Inflammatory macrophage (primary cell): Measurements from ENCODE around the gene PSMD2.
A peak's percentile ranks its signal among the peaks of the same experiment; 100 is the strongest.
"Not testable (repeated sequence)": the region's sequence is repeated elsewhere in the genome, so short reads cannot be mapped to it uniquely, and the experiment has no call there.

ENCODE experiments used
- DNase-seq, 2 donors: peaks; one replicate each; pipeline ENCODE4 v3.0.0-alpha.2; 2020 to 2022

PSMD2 gene

DNA sequence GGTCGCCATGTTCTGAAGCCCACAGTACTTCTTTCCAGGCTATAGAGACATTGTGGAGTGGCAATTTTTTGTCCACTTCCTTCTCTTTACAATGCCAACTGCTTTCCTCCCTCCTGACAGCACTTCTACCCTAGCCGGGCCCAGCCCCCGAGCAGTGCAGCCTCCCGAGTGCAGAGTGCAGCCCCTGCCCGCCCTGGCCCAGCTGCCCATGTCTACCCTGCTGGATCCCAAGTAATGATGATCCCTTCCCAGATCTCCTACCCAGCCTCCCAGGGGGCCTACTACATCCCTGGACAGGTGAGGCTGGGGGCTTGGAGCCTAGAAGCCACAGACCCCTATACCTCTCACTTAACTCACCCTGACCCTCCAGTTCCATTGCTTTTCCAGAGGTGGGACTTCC is 18.2 kb downstream of the PSMD2 start:
- DNase-seq, result no peak

DNA sequence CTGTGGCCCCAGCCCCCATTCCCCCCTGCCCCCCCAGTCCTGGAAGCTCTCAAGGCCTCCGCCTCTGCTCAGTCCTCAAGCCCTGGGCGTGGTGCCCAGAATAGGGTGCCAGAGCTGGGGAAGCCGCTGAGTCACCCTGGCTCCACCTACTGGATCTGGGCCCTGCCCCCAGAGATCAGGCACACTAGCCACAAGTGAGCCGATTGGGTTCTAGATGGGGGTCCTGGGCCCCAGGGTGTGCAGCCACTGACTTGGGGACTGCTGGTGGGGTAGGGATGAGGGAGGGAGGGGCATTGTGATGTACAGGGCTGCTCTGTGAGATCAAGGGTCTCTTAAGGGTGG is 21.0 kb downstream of the PSMD2 start:
- DNase-seq, result peak; percentile 87 to 89

DNA sequence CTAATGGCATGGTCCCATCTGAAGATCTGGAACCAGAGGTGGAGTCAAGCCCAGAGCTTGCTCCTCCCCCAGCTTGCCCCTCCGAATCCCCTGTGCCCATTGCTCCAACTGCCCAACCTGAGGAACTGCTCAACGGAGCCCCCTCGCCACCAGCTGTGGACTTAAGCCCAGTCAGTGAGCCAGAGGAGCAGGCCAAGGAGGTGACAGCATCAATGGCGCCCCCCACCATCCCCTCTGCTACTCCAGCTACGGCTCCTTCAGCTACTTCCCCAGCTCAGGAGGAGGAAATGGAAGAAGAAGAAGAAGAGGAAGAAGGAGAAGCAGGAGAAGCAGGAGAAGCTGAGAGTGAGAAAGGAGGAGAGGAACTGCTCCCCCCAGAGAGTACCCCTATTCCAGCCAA is 22.6 kb downstream of the PSMD2 start:
- DNase-seq, result no peak

DNA sequence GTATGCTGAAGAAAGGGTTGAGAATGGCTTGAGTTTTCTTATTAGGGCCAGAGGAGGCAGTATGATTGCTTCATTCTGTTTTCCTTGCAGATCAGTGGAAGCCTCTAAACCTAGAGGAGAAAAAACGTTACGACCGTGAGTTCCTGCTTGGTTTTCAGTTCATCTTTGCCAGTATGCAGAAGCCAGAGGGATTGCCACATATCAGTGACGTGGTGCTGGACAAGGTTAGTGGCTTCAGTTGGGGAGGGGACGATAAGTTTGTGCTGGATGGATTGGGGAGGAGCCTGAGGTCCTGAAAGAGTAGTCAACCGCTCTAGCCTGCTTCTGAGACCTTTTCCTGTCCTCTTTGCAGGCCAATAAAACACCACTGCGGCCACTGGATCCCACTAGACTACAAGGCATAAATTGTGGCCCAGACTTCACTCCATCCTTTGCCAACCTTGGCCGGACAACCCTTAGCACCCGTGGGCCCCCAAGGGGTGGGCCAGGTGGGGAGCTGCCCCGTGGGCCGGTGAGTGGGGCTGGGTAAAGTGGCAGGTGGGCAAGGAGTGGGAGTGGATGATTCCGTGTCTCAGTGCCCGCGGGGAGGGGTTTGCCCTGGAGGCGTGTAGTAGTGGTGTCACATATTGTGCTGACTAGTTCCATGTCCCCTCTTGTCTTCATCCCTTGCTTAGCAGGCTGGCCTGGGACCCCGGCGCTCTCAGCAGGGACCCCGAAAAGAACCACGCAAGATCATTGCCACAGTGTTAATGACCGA is 23.9 kb downstream of the PSMD2 start:
- peak; percentile 73 to 82 for DNase-seq

DNA sequence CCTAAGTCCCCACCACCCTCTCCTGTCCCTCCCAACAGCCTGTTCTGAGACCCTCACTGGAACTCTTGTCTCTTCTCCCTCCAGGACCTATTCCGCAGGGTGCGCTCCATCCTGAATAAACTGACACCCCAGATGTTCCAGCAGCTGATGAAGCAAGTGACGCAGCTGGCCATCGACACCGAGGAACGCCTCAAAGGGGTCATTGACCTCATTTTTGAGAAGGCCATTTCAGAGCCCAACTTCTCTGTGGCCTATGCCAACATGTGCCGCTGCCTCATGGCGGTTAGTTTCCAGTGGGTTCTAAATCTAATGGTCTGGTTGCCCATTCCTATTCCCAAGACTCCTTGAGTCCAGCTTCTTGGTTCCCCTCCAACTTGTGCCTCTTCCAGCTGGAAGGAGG is 24.7 kb downstream of the PSMD2 start:
- no peak for DNase-seq

DNA sequence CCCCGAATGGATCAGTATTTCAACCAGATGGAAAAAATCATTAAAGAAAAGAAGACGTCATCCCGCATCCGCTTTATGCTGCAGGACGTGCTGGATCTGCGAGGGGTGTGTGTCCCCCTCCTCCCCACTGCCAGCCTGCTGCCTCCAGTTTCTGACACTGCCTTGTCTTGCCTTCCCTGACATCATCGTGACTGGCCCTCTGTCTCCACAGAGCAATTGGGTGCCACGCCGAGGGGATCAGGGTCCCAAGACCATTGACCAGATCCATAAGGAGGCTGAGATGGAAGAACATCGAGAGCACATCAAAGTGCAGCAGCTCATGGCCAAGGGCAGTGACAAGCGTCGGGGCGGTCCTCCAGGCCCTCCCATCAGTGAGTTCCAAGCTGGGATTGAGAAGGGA is 26.2 kb downstream of the PSMD2 start:
- no peak for DNase-seq

DNA sequence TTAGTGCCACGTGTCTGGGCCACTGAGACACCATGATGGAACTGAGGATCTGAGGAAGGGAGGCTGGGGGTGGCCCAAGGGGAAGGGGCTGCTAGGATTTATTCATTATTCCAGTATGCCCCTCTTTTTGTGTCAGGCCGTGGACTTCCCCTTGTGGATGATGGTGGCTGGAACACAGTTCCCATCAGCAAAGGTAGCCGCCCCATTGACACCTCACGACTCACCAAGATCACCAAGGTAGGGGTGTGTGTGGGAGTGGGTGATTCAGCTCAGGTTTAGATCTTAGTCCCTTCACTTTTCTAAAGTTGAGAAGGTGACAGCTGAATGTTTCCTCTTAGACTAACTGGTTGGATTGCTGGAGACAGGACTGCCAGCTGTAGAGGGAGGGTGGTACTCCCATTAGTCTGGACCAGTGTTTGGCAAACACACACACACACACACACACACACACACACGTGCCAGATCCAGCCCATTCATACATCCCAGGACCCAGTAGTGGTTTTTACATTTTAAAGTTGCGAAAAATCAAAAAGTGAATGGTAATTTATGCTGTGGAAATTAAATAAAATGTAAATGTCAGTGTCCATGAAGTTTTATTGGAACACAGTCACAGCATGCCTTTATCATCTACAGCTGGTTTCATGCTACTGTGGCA is 26.8 kb downstream of the PSMD2 start:
- DNase-seq, result no peak

DNA sequence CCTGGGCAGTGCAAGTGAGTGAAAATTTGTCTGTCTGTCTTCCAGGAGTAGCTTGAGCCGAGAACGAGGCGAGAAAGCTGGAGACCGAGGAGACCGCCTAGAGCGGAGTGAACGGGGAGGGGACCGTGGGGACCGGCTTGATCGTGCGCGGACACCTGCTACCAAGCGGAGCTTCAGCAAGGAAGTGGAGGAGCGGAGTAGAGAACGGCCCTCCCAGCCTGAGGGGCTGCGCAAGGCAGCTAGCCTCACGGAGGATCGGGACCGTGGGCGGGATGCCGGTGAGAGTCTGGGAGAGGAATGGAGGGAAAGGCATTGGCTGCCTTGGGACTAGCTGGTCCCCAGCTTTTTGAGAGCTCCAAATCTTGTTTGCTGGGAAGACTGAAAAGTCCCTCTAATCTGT is 28.1 kb downstream of the PSMD2 start:
- DNase-seq, result no peak

DNA sequence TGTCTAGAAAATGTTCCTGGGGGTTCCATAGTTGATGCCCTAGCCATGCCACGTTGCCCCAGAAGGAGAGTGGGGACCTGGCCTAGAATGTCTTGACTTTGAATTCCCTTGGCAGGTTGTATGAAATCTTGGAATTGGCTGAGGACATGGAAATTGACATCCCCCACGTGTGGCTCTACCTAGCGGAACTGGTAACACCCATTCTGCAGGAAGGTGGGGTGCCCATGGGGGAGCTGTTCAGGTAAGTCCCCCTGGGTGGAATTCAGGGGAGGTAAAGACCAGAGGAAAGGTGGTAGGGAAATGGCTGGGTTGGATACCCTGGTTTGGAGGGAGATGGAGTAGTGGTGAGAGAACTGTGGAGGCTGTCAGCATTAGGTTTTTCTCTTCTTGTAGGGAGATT is 29.5 kb downstream of the PSMD2 start:
- DNase-seq, result no peak

DNA sequence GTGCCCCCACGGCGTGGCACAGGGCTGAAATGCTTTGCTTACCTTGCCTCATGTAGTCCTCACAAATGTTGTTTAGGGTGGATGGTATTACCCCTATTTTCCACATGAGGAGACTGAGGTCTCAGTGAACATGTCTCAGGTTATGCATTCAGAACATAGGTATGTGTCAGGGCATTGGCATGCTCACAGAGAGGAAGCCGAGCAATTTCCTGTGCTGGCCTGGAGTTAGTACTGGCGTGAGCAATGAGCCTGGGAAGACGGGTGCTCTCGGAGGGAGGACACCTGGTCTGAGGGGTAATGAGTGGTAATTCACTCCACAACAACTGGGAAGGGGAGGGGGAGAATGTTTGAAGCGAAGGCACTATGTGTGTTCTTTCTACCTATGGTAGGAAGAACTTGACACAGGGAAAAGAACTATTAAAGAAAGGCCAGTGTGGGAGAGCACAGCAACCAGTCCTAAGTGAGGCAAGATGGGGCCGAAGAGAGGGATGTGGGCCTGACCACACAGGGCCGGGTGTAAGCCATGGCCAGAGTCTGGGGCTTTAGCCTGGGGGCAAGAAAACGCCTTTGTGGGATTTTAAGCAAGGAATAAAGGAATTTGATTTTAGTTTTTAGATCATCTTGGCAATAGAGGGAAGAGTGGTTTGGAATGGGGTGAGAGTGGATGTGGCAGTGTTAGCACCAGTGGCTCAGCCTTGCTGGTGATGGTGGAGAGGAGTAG is 33.5 kb downstream of the PSMD2 start:
- DNase-seq, result no peak

DNA sequence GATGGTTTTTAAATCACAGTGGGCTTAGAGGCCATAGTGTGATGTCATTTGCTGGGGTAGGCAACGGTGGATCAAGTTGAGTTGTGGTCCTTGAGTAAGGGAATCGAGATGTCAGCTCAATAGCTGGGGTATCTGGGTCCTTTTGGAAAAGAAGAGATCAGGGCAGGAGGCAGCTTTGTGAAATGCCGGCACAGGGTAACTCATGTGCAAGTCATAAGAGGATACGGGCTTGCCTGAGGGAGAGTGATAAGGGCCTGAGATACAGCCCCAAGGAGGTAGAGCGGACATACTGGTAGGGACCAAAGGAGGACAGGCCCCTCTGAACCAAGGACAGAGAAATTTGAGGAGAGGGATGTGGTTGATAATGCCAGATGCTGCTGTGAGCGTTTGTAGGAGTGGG is 34.1 kb downstream of the PSMD2 start:
- no peak for DNase-seq

DNA sequence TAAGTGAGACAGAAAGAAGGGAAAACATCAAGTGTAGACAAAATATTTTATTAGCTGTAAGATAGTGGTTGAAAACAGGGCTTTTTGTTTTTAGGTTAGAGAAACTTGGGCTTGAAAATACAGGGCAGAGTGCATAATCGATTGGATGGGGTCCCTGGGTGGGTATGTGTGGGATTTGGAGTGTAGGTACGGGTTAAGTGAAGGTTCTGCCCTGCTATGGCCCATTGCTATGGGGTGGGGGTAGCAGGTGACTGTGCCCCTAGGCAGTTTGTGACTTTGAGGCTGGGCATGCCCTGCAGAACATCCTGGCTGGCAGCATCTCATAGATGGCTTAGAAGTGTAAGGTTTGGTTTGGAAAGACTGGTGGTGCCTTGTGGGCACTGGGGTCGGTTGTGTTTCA is 34.7 kb downstream of the PSMD2 start:
- DNase-seq, result no peak

DNA sequence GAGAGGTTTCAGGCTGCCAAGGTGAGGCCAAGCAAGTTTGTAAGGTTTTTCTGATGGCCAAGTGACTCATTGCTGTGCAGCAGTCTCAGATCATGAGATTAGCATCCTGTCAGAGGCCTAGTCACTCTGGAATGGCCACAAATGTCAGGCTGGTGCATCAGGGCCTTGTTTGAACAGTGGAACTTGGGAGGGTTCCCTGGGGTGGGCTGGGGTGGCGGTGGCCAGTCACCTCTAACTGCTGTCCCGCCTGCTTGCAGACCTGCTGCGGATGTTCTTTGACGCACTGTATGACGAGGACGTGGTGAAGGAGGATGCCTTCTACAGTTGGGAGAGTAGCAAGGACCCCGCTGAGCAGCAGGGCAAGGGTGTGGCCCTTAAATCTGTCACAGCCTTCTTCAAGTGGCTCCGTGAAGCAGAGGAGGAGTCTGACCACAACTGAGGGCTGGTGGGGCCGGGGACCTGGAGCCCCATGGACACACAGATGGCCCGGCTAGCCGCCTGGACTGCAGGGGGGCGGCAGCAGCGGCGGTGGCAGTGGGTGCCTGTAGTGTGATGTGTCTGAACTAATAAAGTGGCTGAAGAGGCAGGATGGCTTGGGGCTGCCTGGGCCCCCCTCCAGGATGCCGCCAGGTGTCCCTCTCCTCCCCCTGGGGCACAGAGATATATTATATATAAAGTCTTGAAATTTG is 35.6 kb downstream of the PSMD2 start:
- peak in 1 of 2 donors; percentile 35 for DNase-seq

DNA sequence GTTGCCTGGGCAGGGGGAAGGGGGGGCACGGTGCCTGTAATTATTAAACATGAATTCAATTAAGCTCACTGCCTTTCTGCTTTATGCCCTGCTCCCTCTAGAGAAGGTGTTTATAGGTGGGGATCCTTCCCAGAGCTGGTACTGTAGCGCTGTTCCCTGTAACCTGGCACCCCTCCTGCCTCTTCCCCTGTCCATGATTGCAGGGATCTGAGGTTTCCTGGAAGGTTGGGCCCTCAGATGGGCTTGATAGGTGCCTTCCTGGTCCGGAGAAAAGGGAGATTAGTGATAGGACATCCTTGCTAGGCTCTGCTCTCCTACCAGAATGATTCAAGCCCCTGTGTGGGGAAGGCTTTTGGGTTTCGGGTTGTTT is 36.2 kb downstream of the PSMD2 start:
- no peak for DNase-seq

DNA sequence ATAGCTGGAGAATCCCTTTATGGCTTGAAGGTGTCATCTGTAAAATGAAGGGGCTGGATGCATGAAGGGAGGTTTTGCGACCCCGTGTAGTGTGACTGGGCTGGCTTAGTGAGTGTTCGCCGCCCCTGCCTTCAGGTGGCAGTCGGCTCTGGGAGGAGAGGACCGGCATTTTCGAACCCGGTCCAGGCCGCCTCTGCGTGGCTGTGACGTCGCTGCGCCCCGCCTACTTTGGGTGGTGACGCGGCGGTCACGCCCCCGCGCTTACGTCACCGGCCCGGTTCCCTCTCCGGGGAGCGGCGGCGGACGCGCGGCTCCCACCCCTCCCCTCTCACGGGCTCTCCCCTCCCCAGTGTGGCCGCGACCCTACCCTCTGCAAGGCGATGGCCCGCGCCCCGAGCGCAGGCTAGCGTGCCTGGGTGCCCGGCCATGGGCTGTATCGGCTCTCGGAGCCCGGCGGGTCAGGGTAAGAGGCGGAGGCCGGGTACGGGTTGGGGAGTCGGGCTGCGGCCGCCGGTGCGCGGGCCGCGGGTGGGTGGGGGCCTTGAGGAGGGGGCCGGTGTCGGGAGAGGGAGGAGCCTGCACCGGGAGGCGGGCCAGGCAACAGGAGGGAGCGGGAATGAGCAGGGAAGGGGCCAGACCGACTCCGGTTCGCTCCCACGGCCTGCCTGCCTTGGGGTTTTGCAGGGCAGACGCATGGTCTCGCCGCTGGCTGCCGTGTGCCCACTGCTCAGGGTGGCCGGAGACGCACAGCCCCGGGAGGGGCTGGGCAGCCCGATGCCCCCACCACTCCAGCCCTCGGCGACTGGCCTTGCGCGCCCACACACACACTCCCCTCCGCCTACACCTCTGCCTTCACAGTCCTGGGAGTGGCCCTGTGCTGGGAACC is 36.9 kb downstream of the PSMD2 start:
- peak; percentile 72 to 84 for DNase-seq

DNA sequence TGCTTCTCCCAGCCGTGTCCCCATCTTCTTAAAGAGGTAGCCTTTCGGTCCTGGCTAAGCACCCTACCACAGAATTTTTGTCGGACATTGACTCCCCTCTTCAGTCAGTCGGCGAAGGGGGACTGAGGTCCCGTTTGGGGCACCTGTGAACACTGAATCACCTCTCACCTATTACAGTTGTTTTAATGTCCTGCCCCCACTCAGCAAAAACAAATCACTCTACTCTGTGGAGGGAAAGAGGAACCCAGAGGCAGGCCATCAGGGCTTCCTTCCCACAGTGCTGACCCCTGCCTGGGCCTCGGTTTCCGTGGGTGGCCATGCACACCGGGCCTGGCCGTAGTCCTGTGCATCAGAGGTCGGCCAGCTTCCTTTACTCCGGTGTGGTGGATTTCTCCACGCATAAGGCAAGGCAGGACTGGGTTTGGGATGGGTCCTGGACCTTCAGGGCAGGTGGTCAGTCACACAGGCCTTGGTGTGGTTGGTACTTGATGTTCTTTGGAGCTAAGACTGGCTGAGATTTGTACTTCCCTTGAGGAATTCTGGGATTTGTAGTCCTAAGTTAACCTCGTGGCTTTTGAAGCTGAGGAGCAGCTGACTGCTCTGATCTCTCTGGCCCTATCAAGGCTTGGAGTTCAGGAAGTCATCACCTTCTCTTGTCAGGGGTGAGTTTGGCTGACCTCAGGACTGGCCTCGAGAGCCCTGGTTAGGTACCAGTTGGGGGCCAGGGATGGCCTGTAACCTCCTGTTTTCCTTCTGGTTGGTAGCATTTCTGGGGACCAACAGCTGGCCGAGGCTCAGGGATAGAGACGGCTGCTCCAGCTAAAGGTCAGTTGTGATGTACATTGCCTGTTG is 37.7 kb downstream of the PSMD2 start:
- peak; percentile 59 to 69 for DNase-seq

DNA sequence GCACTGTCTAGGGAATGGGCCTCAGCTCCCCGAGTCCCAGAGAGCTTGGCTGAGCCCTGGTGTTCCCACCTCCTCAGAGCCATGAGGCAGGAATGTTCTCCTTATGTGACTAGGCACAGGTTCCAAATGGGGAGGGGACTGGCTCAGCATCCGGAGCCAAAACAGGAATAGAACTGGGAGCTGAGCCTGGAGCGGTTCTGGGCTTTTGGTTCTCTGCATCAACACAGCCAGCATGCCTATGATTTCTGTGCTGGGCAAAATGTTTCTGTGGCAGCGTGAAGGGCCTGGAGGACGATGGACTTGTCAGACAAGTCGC is 38.3 kb downstream of the PSMD2 start, which contains the start of gene FAM131A:
Gene FAM131A, plus strand, starts transcription at position 202 of the 316 bp plus-strand sequence. Its CDS starts 31 bp downstream, at position 233.
- no peak for DNase-seq

DNA sequence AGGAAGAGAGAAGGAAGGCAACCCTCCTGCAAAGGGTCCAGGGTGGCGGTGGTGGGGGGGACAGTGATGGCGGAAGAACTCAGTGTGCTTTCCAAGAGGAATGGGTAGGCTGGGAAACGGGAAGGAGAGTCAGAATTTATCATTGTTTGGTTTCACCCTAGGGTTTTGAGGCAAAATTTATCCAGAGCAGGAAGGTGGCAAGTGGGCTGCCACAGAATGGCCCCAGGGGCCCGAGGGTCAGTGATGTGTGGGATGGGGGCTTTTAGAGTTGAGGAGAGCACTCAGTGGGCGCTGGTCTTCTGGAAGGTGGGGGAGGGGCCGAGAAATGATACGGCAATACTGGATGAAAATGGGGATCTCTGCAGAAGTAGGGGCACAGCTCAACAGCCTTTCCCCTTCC is 38.9 kb downstream of the PSMD2 start:
- no peak for DNase-seq

DNA sequence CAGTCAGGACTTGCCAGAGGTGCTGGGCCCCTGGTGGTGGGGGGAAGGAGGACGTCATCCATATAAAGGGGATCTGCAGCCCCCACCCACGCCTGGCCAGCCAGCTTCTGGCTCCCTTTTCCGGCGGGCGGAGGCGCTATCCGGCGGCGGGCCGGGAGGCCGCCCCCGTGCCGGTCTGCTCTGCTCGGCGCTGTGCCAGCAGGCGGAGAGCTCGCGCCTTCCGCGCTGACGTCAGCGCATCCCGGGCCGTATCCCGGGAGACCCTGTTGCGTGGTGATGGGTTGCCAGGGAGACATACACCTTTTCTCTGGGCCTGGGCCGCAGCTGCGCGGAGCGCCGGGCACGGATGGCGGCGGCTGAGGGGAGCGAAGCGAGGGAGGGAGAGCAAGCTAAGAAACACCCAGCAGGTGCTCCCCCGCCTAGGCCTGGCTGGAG is 39.5 kb downstream of the PSMD2 start:
- peak; percentile 33 to 76 for DNase-seq

DNA sequence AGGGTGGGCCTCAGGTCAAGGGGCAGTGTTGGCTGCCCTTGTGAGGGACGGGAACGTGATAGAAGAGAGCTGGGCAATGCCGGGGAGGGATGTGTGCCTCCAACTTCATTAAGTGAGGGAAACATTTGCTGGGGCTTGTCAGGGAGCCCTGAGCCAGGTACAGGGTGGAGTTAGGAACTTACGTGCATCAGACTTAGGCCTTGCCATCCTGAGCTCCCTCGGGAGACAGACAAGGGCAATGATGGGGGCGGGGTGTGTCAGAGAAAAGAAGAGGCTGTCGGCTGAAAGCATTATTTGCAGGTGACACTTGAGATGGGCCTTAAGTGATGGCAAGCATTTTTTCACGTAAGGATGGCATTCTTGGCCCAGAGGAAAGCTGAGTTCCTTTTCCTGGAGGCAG is 40.0 kb downstream of the PSMD2 start:
- DNase-seq, result no peak

DNA sequence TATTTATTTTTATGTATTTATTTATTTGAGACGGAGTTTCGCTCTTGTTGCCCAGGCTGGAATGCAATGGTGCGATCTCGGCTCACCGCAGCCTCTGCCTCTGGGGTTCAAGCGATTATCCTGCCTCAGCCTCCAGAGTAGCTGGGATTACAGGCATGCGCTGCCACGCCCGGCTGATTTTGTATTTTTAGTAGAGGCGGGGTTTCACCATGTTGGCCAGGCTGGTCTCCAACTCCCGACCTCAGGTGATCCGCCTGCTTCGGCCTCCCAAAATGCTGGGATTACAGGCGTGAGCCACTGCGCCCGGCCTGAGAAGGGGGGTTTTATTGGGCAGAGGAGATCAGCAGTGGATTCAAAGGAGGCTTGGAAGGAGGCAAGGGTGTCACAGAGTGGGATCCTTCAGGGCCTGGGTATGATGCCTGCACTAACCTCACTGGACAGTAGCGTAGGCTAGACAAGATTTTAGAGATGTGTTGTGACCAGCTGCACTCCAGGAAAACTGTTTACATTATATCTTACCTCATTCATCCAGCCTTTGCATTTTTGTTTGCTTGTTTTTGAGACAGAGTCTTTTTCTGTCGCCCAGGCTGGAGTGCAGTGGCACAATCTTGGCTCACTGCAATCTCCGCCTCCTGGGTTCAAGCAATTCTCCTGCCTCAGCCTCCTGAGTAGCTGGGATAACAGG is 40.6 kb downstream of the PSMD2 start:
- DNase-seq, result not testable (repeated sequence)
